ENCODE data around the gene CDKN2AIP. TPM values are rescaled to one million over a fixed set of nuclear protein-coding genes. Genes with fewer than 3 reads are reported as not detected.
A peak's percentile ranks its signal among the peaks of the same experiment; 100 is the strongest.

CDKN2AIP gene
- 6.8 TPM for total RNA-seq

GRCh38 chr4:183444214-183445096 is at the start of gene CDKN2AIP:
CDKN2AIP (plus strand) TSS chr4:183444636; CDS start chr4:183444798, 162 bp downstream.
- DNase-seq (ENCODE audit: low spot score) (peak; percentile 96), ATAC-seq (peak; percentile 86)

GRCh38 chr4:183395395-183395794 is 49.0 kb upstream of the CDKN2AIP start:
- DNase-seq (ENCODE audit: low spot score) (no peak), ATAC-seq (no peak)

GRCh38 chr4:183396227-183396637 is 48.2 kb upstream of the CDKN2AIP start:
- DNase-seq (ENCODE audit: low spot score) (no peak), ATAC-seq (no peak)

- no peak for ATAC-seq
- no peak for DNase-seq (ENCODE audit: low spot score)
Observed at GRCh38 chr4:183397741-183398297, 46.6 kb upstream of the CDKN2AIP start.

- DNase-seq (ENCODE audit: low spot score): peak; percentile 76
- ATAC-seq: peak; percentile 98
Observed at GRCh38 chr4:183398298-183399125, 45.9 kb upstream of the CDKN2AIP start.

- ATAC-seq: no peak
Observed at GRCh38 chr4:183399126-183399522, 45.3 kb upstream of the CDKN2AIP start.

GRCh38 chr4:183399616-183400015 is 44.8 kb upstream of the CDKN2AIP start:
- DNase-seq (ENCODE audit: low spot score) (no peak), ATAC-seq (no peak)

More at GRCh38 chr4:183399126-183399522, 45.3 kb upstream of the CDKN2AIP start:
- DNase-seq (ENCODE audit: low spot score): no peak

- no peak for ATAC-seq
- DNase-seq (ENCODE audit: low spot score): no peak
Observed at GRCh38 chr4:183400035-183400434, 44.4 kb upstream of the CDKN2AIP start.

- DNase-seq (ENCODE audit: low spot score): no peak
Observed at GRCh38 chr4:183401473-183401872, 43.0 kb upstream of the CDKN2AIP start.

GRCh38 chr4:183402771-183403170 is 41.7 kb upstream of the CDKN2AIP start:
- no peak for ATAC-seq

More at GRCh38 chr4:183401473-183401872, 43.0 kb upstream of the CDKN2AIP start:
- no peak for ATAC-seq

GRCh38 chr4:183403486-183403885 is 41.0 kb upstream of the CDKN2AIP start:
- no peak for DNase-seq (ENCODE audit: low spot score)
- ATAC-seq: no peak

More at GRCh38 chr4:183402771-183403170, 41.7 kb upstream of the CDKN2AIP start:
- DNase-seq (ENCODE audit: low spot score): no peak

GRCh38 chr4:183403961-183404360 is 40.5 kb upstream of the CDKN2AIP start:
- no peak for ATAC-seq

GRCh38 chr4:183405303-183405702 is 39.1 kb upstream of the CDKN2AIP start:
- ATAC-seq: no peak
- no peak for DNase-seq (ENCODE audit: low spot score)

More at GRCh38 chr4:183403961-183404360, 40.5 kb upstream of the CDKN2AIP start:
- DNase-seq (ENCODE audit: low spot score): no peak

- peak; percentile 77 for DNase-seq (ENCODE audit: low spot score)
- peak; percentile 98 for ATAC-seq
Observed at GRCh38 chr4:183407128-183407585, 37.3 kb upstream of the CDKN2AIP start.

- no peak for ATAC-seq
- no peak for DNase-seq (ENCODE audit: low spot score)
Observed at GRCh38 chr4:183407635-183408464, 36.6 kb upstream of the CDKN2AIP start.

- DNase-seq (ENCODE audit: low spot score) (no peak), ATAC-seq (no peak)
Observed at GRCh38 chr4:183408796-183409195, 35.6 kb upstream of the CDKN2AIP start.

GRCh38 chr4:183409483-183409882 is 35.0 kb upstream of the CDKN2AIP start:
- ATAC-seq: peak; percentile 25

GRCh38 chr4:183409934-183410333 is 34.5 kb upstream of the CDKN2AIP start:
- ATAC-seq (no peak), DNase-seq (ENCODE audit: low spot score) (no peak)

More at GRCh38 chr4:183409483-183409882, 35.0 kb upstream of the CDKN2AIP start:
- DNase-seq (ENCODE audit: low spot score): no peak

- DNase-seq (ENCODE audit: low spot score) (no peak), ATAC-seq (no peak)
Observed at GRCh38 chr4:183411291-183411861, 33.1 kb upstream of the CDKN2AIP start.

GRCh38 chr4:183412821-183413220 is 31.6 kb upstream of the CDKN2AIP start:
- DNase-seq (ENCODE audit: low spot score): no peak
- no peak for ATAC-seq

Data from left lobe of liver (tissue), 2 donors.